T-helper 1 cell treated with Interleukin-12 subunit alpha and Interleukin-12 subunit beta and Interleukin-4 antibody, amounts not matched to agents 30 ng/mL and 1 ng/mL, for 36 hours (primary cell): ENCODE measurements around the gene FOXN3. TPM values are rescaled to one million over a fixed set of nuclear protein-coding genes. Genes with fewer than 3 reads are reported as not detected.

ENCODE experiments used
- intact Hi-C: fragments of 100-400 bp; cut with micrococcal nuclease; formaldehyde crosslinking; loops from one replicate; pipeline ENCODE4 v1.15.1; 2024
- total RNA-seq: library from RNA; stranded (reverse); gene quantifications from 2 replicates; pipeline ENCODE4 v1.2.3, GENCODE V29; 2022

Gene FOXN3
- total RNA-seq, 1 donor from 2014 or later = 110 TPM

GRCh38 chr14:89342049-89342448 lies 75.0 kb downstream of the FOXN3 start:
- intact Hi-C loops = no loop called here

- intact Hi-C loops = no loop called here
Measured at GRCh38 chr14:89340200-89341181, 76.5 kb downstream of the FOXN3 start.

GRCh38 chr14:89339579-89339978 lies 77.5 kb downstream of the FOXN3 start:
- intact Hi-C loops = no loop called here

- intact Hi-C loops = no loop called here
Measured at GRCh38 chr14:89339158-89339557, 77.9 kb downstream of the FOXN3 start.

GRCh38 chr14:89336338-89336737 lies 80.7 kb downstream of the FOXN3 start:
- intact Hi-C loops = no loop called here

GRCh38 chr14:89332031-89332430 lies 85.0 kb downstream of the FOXN3 start:
- intact Hi-C loops = no loop called here

- intact Hi-C loops = no loop called here
Measured at GRCh38 chr14:89331398-89331797, 85.6 kb downstream of the FOXN3 start.

- intact Hi-C loops = no loop called here
Measured at GRCh38 chr14:89330236-89331002, 86.6 kb downstream of the FOXN3 start.

GRCh38 chr14:89327771-89328212 lies 89.2 kb downstream of the FOXN3 start:
- intact Hi-C loops = loop anchor here (5.0 kb wide), 1 partner anchor 910 kb away; no protein-coding TSS in a partner anchor

GRCh38 chr14:89325959-89326358 lies 91.1 kb downstream of the FOXN3 start:
- intact Hi-C loops = loop anchor here (1.0 to 5.0 kb wide), 2 partner anchors 50 to 911 kb away; no protein-coding TSS in a partner anchor

GRCh38 chr14:89325299-89325883 lies 91.6 kb downstream of the FOXN3 start:
- intact Hi-C loops = loop anchor here (1.0 to 5.0 kb wide), 2 partner anchors 49 to 912 kb away; no protein-coding TSS in a partner anchor

GRCh38 chr14:89324501-89325298 lies 92.3 kb downstream of the FOXN3 start:
- intact Hi-C loops = loop anchor here (1.0 to 5.0 kb wide), 2 partner anchors 48 to 913 kb away; no protein-coding TSS in a partner anchor

- intact Hi-C loops = no loop called here
Measured at GRCh38 chr14:89320381-89321000, 96.5 kb downstream of the FOXN3 start.

GRCh38 chr14:89319687-89320086 lies 97.3 kb downstream of the FOXN3 start:
- intact Hi-C loops = no loop called here

GRCh38 chr14:89317051-89317691 lies 99.9 kb downstream of the FOXN3 start:
- intact Hi-C loops = no loop called here

GRCh38 chr14:89315493-89316470 lies 101.3 kb downstream of the FOXN3 start:
- intact Hi-C loops = no loop called here

GRCh38 chr14:89314274-89314673 lies 102.8 kb downstream of the FOXN3 start:
- intact Hi-C loops = no loop called here

GRCh38 chr14:89312932-89313331 lies 104.1 kb downstream of the FOXN3 start:
- intact Hi-C loops = no loop called here
